ENCODE measurements around the gene NADK2. TPM values are rescaled to one million over a fixed set of nuclear protein-coding genes. Genes with fewer than 3 reads are reported as not detected.

The NADK2 gene
- total RNA-seq, 3 donors from 2014 or later: 27.4 to 31.8 (median 27.9) TPM

- Histone ChIP-seq H3K36me3 (no peaks in the 10 kb centered on the region), H3K27me3 (no peaks in the 10 kb centered on the region), H3K4me3 (no peak overlapping the region), H3K9me3 (no peaks in the 10 kb centered on the region), H3K4me1 (no peaks in the 10 kb centered on the region), H3K27ac (no peak overlapping the region)
- TF ChIP-seq POLR2A (IDR thresholded peaks at IDR 0.05) (no peak), CTCF (IDR thresholded peaks at IDR 0.05) (no peak), POLR2AphosphoS5 (IDR thresholded peaks at IDR 0.05) (no peak)
- intact Hi-C loops (cut with DNase I; ENCODE audit: low total_unique reads): no loop called here
- DNase-seq (ENCODE audit: low spot score in 2 of 2): no peak
These were observed 24.2 kb downstream of the NADK2 start for GRCh38 chr5:36217567-36217966.

DNA sequence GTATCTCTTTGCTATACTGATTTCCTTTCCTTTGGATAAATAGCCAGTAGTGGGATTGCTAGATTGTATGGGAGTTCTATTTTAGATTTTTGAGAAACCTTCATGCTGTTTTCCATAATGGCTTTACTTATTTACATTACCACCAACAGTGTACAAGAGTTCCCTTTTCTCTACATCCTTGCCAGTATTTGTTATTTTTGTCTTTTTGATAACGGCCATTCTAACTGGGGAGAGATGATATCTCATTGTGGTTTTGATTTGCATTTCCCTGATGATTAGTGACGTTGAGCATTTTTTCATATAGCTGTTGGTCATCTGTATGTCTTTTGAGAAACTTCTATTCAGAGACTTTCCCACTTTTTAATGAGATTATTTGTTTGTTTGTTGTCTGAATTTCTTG lies 25.8 kb downstream of the NADK2 start:
- no peak overlapping the region for H3K4me3 ChIP-seq
- intact Hi-C loops (cut with DNase I; ENCODE audit: low total_unique reads): no loop called here
- no peaks in the 10 kb centered on the region for H3K36me3 ChIP-seq
- DNase-seq (ENCODE audit: low spot score in 2 of 2): no peak
- no peaks in the 10 kb centered on the region for H3K4me1 ChIP-seq
- H3K9me3 ChIP-seq: no peaks in the 10 kb centered on the region
- no peaks in the 10 kb centered on the region for H3K27me3 ChIP-seq
- TF ChIP-seq POLR2A (IDR thresholded peaks at IDR 0.05): no peak
- no peak for TF ChIP-seq CTCF (IDR thresholded peaks at IDR 0.05)
- no peak for TF ChIP-seq POLR2AphosphoS5 (IDR thresholded peaks at IDR 0.05)
- no peak overlapping the region for H3K27ac ChIP-seq

- intact Hi-C loops (cut with DNase I; ENCODE audit: low total_unique reads): no loop called here
- H3K4me3 ChIP-seq: no peak overlapping the region
- no peak overlapping the region for H3K27ac ChIP-seq
- H3K9me3 ChIP-seq: no peaks in the 10 kb centered on the region
- no peaks in the 10 kb centered on the region for H3K4me1 ChIP-seq
- H3K27me3 ChIP-seq: no peaks in the 10 kb centered on the region
- H3K36me3 ChIP-seq: no peaks in the 10 kb centered on the region
- no peak for DNase-seq (ENCODE audit: low spot score in 2 of 2)
- TF ChIP-seq CTCF (IDR thresholded peaks at IDR 0.05): no peak
- no peak for TF ChIP-seq POLR2AphosphoS5 (IDR thresholded peaks at IDR 0.05)
- no peak for TF ChIP-seq POLR2A (IDR thresholded peaks at IDR 0.05)
These were observed 27.3 kb downstream of the NADK2 start for GRCh38 chr5:36214436-36214835.

DNA sequence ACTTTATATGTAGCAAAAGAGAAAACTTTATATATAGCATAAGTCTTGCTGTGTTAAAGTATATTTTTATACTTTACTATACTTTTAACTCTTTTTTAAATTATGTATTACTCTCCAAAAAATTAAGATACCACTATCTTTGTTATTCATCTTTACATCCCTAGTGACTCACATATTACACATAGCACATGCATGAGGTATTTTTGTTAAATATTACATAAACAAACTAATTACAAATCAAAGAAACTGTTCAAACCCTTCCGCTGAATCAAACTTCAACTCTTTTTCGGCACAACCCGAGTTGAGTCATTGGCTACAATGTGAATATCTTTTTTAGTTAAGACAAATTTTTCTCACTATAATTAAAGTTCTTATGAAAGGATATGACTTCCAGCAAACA lies 32.1 kb downstream of the NADK2 start:
- H3K36me3 ChIP-seq: peaks cover 6% of the 10 kb centered on the region
- no peak for DNase-seq (ENCODE audit: low spot score in 2 of 2)
- no peaks in the 10 kb centered on the region for H3K4me1 ChIP-seq
- H3K27ac ChIP-seq: no peak overlapping the region
- no peaks in the 10 kb centered on the region for H3K27me3 ChIP-seq
- H3K9me3 ChIP-seq: no peaks in the 10 kb centered on the region
- no peak overlapping the region for H3K4me3 ChIP-seq
- intact Hi-C loops (cut with DNase I; ENCODE audit: low total_unique reads): no loop called here
- TF ChIP-seq POLR2AphosphoS5 (IDR thresholded peaks at IDR 0.05): no peak
- no peak for TF ChIP-seq POLR2A (IDR thresholded peaks at IDR 0.05)
- TF ChIP-seq CTCF (IDR thresholded peaks at IDR 0.05): no peak

DNA sequence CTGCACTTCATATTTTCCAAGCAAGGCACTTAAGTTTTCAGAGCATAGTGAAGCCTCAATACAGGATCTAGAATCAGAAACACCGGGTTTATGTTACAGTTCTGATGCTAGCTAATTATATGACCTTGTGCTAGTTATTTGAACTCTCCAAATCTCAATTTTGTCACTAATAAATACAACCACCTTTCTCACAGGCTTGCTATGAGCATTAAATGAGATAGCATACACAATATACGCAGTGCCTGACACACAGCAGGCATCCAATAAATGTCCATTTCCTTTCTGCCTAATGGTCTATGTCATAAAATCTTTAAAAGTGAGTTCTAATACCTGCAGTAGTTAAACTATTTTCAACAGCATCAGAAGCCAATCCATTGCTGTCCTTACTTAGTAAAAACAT lies 32.9 kb downstream of the NADK2 start:
- DNase-seq (ENCODE audit: low spot score in 2 of 2): no peak
- TF ChIP-seq POLR2AphosphoS5 (IDR thresholded peaks at IDR 0.05) (no peak), CTCF (IDR thresholded peaks at IDR 0.05) (no peak), POLR2A (IDR thresholded peaks at IDR 0.05) (no peak)
- no peaks in the 10 kb centered on the region for H3K9me3 ChIP-seq
- H3K4me3 ChIP-seq: no peak overlapping the region
- H3K27me3 ChIP-seq: no peaks in the 10 kb centered on the region
- no peaks in the 10 kb centered on the region for H3K4me1 ChIP-seq
- H3K27ac ChIP-seq: no peak overlapping the region
- peaks cover 6% of the 10 kb centered on the region for H3K36me3 ChIP-seq
- intact Hi-C loops (cut with DNase I; ENCODE audit: low total_unique reads): no loop called here
